IMR-90 (cell line): ENCODE measurements around the gene ASH1L. TPM values are rescaled to one million over a fixed set of nuclear protein-coding genes. Genes with fewer than 3 reads are reported as not detected.

Source experiments
- ATAC-seq: fragments of 200-7000 bp; cut with Tn5 transposase; 2 replicates; pipeline ENCODE4 v1.9.1; 2020; ENCODE audit warnings: low read depth, mild to moderate bottlenecking, moderate library complexity
- BruUV-seq: library from RNA; stranded (reverse); fragments of 400-500 nt; replicated peaks from 2 replicates; lab custom pipeline; 2021; lab: Mats Ljungman, UMichigan
- CTCF ChIA-PET: fragments of 300-600 bp; formaldehyde crosslinking; extraction: SDS; loops from one replicate; lab custom pipeline; 2021; ENCODE audit warnings: antibody characterized with exemption; lab: Yijun Ruan, JAX
- POLR2A ChIA-PET: fragments of 300-600 bp; sonication (Branson Sonifier 250); formaldehyde crosslinking; loops from one replicate; lab custom pipeline; 2022; ENCODE audit warnings: antibody characterized with exemption; ENCODE audit not compliant: unreplicated experiment; lab: Charles Lee
- DNase-seq: peaks from one replicate; pipeline ENCODE4 v3.0.0; 2013
- H2AFZ ChIP-seq: replicated peaks from 2 replicates; pipeline ENCODE3; 2013; ENCODE audit warnings: low read length, mild to moderate bottlenecking; ENCODE audit not compliant: poor library complexity
- H2AK5ac ChIP-seq: 2 replicates; pipeline ENCODE4 v1.6.1; 2013; ENCODE audit warnings: low read depth, low read length, inconsistent platforms
- H2AK9ac ChIP-seq: replicated peaks from 2 replicates; pipeline ENCODE3; 2013; ENCODE audit warnings: mild to moderate bottlenecking, low read depth, low read length, moderate library complexity; ENCODE audit not compliant: poor library complexity
- H2BK120ac ChIP-seq: 2 replicates; pipeline ENCODE4 v1.6.1; 2013; ENCODE audit warnings: low read depth, low read length, inconsistent platforms
- H2BK15ac ChIP-seq: 3 replicates; pipeline ENCODE4 v1.6.1; 2013; ENCODE audit warnings: low read depth, low read length, inconsistent platforms
- H2BK20ac ChIP-seq: 2 replicates; pipeline ENCODE4 v1.6.1; 2013; ENCODE audit warnings: low read depth, mild to moderate bottlenecking, inconsistent platforms, low read length, moderate library complexity
- H2BK5ac ChIP-seq: 2 replicates; pipeline ENCODE4 v1.6.1; 2013; ENCODE audit warnings: mild to moderate bottlenecking, low read depth, low read length, inconsistent platforms; ENCODE audit not compliant: poor library complexity, severe bottlenecking
- H3K14ac ChIP-seq: replicated peaks from 2 replicates; pipeline ENCODE4 v1.6.1; 2013; ENCODE audit warnings: low read depth, low read length, inconsistent platforms
- H3K18ac ChIP-seq: 2 replicates; pipeline ENCODE4 v1.6.1; 2013; ENCODE audit warnings: low read depth, low read length, control low read depth
- H3K23ac ChIP-seq: 2 replicates; pipeline ENCODE4 v1.6.1; 2013; ENCODE audit warnings: low read depth, low read length, inconsistent platforms
- H3K27ac ChIP-seq: 2 replicates; pipeline ENCODE4 v1.5.1; 2013; ENCODE audit warnings: mild to moderate bottlenecking, control low read depth, low read length; ENCODE audit not compliant: insufficient read depth
- H3K27me3 ChIP-seq: 2 replicates; pipeline ENCODE4 v1.6.1; 2013; ENCODE audit warnings: low read length; ENCODE audit not compliant: control insufficient read depth, insufficient read depth
- H3K36me3 ChIP-seq: 2 replicates; pipeline ENCODE4 v1.6.1; 2013; ENCODE audit warnings: low read length, mixed read lengths; ENCODE audit not compliant: control insufficient read depth, insufficient read depth
- H3K4ac ChIP-seq: 2 replicates; pipeline ENCODE4 v1.6.1; 2013; ENCODE audit warnings: low read depth, low read length, inconsistent platforms
- H3K4me1 ChIP-seq: 2 replicates; pipeline ENCODE4 v1.6.1; 2013; ENCODE audit warnings: low read length, mixed read lengths; ENCODE audit not compliant: control insufficient read depth, insufficient read depth
- H3K4me2 ChIP-seq: 2 replicates; pipeline ENCODE4 v1.6.1; 2013; ENCODE audit warnings: low read depth, mild to moderate bottlenecking, control low read depth, low read length, moderate library complexity
- H3K4me3 ChIP-seq: 2 replicates; pipeline ENCODE4 v1.5.1; 2013; ENCODE audit warnings: low read depth, mild to moderate bottlenecking, control low read depth, low read length, moderate library complexity; ENCODE audit not compliant: insufficient read depth
- H3K56ac ChIP-seq: 2 replicates; pipeline ENCODE4 v1.6.1; 2013; ENCODE audit warnings: low read length, inconsistent platforms; ENCODE audit not compliant: insufficient read depth; ENCODE audit errors: extremely low read depth
- H3K79me1 ChIP-seq, 2 experiments: 2 replicates each; pipeline ENCODE4 v1.6.1; 2013; ENCODE audit warnings: low read length in 2 of 2, inconsistent platforms in 1 of 2, low read depth in 1 of 2
- H3K9ac ChIP-seq: 2 replicates; pipeline ENCODE4 v1.6.1; 2013; ENCODE audit warnings: low read depth, low read length, control low read depth
- H3K9me1 ChIP-seq: 2 replicates; pipeline ENCODE4 v1.6.1; 2013; ENCODE audit warnings: low read length, inconsistent platforms; ENCODE audit not compliant: insufficient read depth
- H3K9me3 ChIP-seq: 2 replicates; pipeline ENCODE4 v1.6.1; 2013; ENCODE audit warnings: low read length; ENCODE audit not compliant: control insufficient read depth, insufficient read depth
- H4K20me1 ChIP-seq: 2 replicates; pipeline ENCODE4 v1.6.1; 2013; ENCODE audit warnings: low read length, inconsistent platforms; ENCODE audit not compliant: insufficient read depth
- H4K5ac ChIP-seq: 2 replicates; pipeline ENCODE4 v1.6.1; 2013; ENCODE audit warnings: mild to moderate bottlenecking, low read depth, low read length, control low read depth
- H4K8ac ChIP-seq, 2 experiments: 2 replicates each; pipeline ENCODE4 v1.6.1; 2013; ENCODE audit warnings: low read depth in 2 of 2, low read length in 2 of 2, control low read depth in 1 of 2, inconsistent platforms in 1 of 2
- H4K91ac ChIP-seq: 2 replicates; pipeline ENCODE4 v1.6.1; 2013; ENCODE audit warnings: low read depth, low read length, inconsistent platforms; ENCODE audit not compliant: insufficient read depth
- BHLHE40 ChIP-seq: fragments of 150-350 bp; IDR thresholded peaks from 2 replicates; pipeline ENCODE4 v1.6.1; 2016; ENCODE audit warnings: mild to moderate bottlenecking, low read depth, low read length
- CEBPB ChIP-seq: IDR thresholded peaks from 2 replicates; pipeline ENCODE4 v1.6.1; 2012; ENCODE audit warnings: low read depth, low read length, improper control_type of control experiment
- FOS ChIP-seq: fragments of 150-350 bp; IDR thresholded peaks from 2 replicates; pipeline ENCODE4 v1.6.1; 2016; ENCODE audit warnings: low read depth, low read length
- MAFK ChIP-seq: IDR thresholded peaks from 2 replicates; pipeline ENCODE4 v1.6.1; 2012; ENCODE audit warnings: low read depth, low read length, improper control_type of control experiment
- MAZ ChIP-seq: IDR thresholded peaks from 2 replicates; pipeline ENCODE4 v1.6.1; 2012; ENCODE audit warnings: low read depth, mild to moderate bottlenecking, low read length, improper control_type of control experiment, moderate library complexity, borderline replicate concordance
- MXI1 ChIP-seq: IDR thresholded peaks from 2 replicates; pipeline ENCODE4 v1.6.1; 2012; ENCODE audit warnings: low read depth, mild to moderate bottlenecking, low read length, moderate library complexity, borderline replicate concordance
- NFE2L2 ChIP-seq: fragments of 150-350 bp; IDR thresholded peaks from 2 replicates; pipeline ENCODE4 v1.6.1; 2016; ENCODE audit warnings: low read depth, mild to moderate bottlenecking, low read length
- RAD21 ChIP-seq: IDR thresholded peaks from 2 replicates; pipeline ENCODE4 v1.6.1; 2012; ENCODE audit warnings: low read length, improper control_type of control experiment
- RCOR1 ChIP-seq: IDR thresholded peaks from 2 replicates; pipeline ENCODE4 v1.6.1; 2012; ENCODE audit warnings: mild to moderate bottlenecking, low read length, improper control_type of control experiment; ENCODE audit not compliant: insufficient replicate concordance
- WGBS, 2 experiments: methylation state at CpG; one replicate each; pipeline versions ENCODE4 v1.1.5 to v1.1.7; 2013; ENCODE audit warnings: missing lambda C conversion rate in 2 of 2; ENCODE audit not compliant: insufficient read length in 1 of 2; ENCODE audit errors: extremely low coverage in 2 of 2; 5-methylcytosine and 5-hydroxymethylcytosine counted together
- dilution Hi-C: fragments of 300-500 bp; cut with HindIII; formaldehyde crosslinking; loops from one replicate; pipeline ENCODE4 v1.14.3; 2018; ENCODE audit warnings: low sequenced_read_pairs; ENCODE audit not compliant: unreplicated experiment
- in situ Hi-C: fragments of 300-500 bp; cut with MboI; formaldehyde crosslinking; loops from 3 replicates; pipeline ENCODE4 v1.14.3; 2019; ENCODE audit warnings: low sequenced_read_pairs, inconsistent platforms, mixed read lengths
- intact Hi-C: fragments of 100-400 bp; cut with micrococcal nuclease; formaldehyde crosslinking; loops from 2 replicates; pipeline ENCODE4 v1.10.0; 2022
- polyA plus RNA-seq, 3 experiments: library from polyadenylated mRNA; depleted of rRNA; stranded (reverse); fragments of >200 nt; gene quantifications; 2 replicates each; pipeline ENCODE4 v1.2.3, GENCODE V29; 2012; ENCODE audit warnings: low replicate concordance in 1 of 3
- total RNA-seq: library from RNA; depleted of rRNA; stranded (reverse); fragments of >200 nt; gene quantifications from 2 replicates; pipeline ENCODE4 v1.2.3, GENCODE V29; 2012
- TF ChIP-seq, protein P1 (sequence below): fragments of 150-350 bp; IDR thresholded peaks from 2 replicates; pipeline ENCODE4 v1.6.1; 2016; ENCODE audit warnings: low read depth, mild to moderate bottlenecking, low read length, moderate library complexity, borderline replicate concordance
- TF ChIP-seq, protein P2 (sequence below): fragments of 150-350 bp; IDR thresholded peaks from 2 replicates; pipeline ENCODE4 v1.6.1; 2017; ENCODE audit warnings: mild to moderate bottlenecking, antibody characterized with exemption, low read length, low read depth
- TF ChIP-seq, protein P3 (sequence below): conservative IDR thresholded peaks from 2 replicates; pipeline ENCODE4 v1.5.1; 2012; ENCODE audit warnings: mild to moderate bottlenecking, low read depth, low read length, improper control_type of control experiment

ASH1L gene
- total and polyA plus RNA-seq, 2 of the 4 experiments (the other 2 are of a cell fraction), result 13.7 to 18.5 TPM

- Histone ChIP-seq H2AK5ac (no peak overlapping the region), H2BK15ac (no peak overlapping the region), H4K20me1 (no peaks in the 10 kb centered on the region), H3K4ac (no peak overlapping the region), H2BK20ac (no peak overlapping the region), H3K18ac (no peak overlapping the region), H3K56ac (no peak overlapping the region), H2AK9ac (no peak overlapping the region), H3K9ac (no peak overlapping the region), H3K9me1 (no peaks in the 10 kb centered on the region), H2AFZ (peak overlapping the region; percentile 33), H4K8ac (no peak overlapping the region), H3K36me3 (no peaks in the 10 kb centered on the region), H2BK5ac (no peak overlapping the region), H3K27ac (no peak overlapping the region), H3K4me3 (no peak overlapping the region), H3K23ac (no peak overlapping the region), H3K4me2 (no peak overlapping the region), H3K4me1 (no peaks in the 10 kb centered on the region), H3K27me3 (peaks cover 33% of the 10 kb centered on the region), H3K79me1 (no peaks in the 10 kb centered on the region), H3K9me3 (no peaks in the 10 kb centered on the region), H3K14ac (no peak overlapping the region), H4K5ac (no peak overlapping the region), H2BK120ac (no peak overlapping the region), H4K91ac (no peak overlapping the region)
- ATAC-seq (no peak), DNase-seq (no peak)
- intact Hi-C loops (no loop called here), in situ Hi-C loops (no loop called here), dilution Hi-C loops (no loop called here)
- TF ChIP-seq CEBPB (no peak), RCOR1 (no peak), RAD21 (no peak), NFE2L2 (no peak), MAZ (no peak), MXI1 (no peak), MAFK (no peak), BHLHE40 (no peak), FOS (no peak)
- TF ChIP-seq, protein P1, sequence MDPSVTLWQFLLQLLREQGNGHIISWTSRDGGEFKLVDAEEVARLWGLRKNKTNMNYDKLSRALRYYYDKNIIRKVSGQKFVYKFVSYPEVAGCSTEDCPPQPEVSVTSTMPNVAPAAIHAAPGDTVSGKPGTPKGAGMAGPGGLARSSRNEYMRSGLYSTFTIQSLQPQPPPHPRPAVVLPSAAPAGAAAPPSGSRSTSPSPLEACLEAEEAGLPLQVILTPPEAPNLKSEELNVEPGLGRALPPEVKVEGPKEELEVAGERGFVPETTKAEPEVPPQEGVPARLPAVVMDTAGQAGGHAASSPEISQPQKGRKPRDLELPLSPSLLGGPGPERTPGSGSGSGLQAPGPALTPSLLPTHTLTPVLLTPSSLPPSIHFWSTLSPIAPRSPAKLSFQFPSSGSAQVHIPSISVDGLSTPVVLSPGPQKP, result no peak
- TF ChIP-seq, protein P2, sequence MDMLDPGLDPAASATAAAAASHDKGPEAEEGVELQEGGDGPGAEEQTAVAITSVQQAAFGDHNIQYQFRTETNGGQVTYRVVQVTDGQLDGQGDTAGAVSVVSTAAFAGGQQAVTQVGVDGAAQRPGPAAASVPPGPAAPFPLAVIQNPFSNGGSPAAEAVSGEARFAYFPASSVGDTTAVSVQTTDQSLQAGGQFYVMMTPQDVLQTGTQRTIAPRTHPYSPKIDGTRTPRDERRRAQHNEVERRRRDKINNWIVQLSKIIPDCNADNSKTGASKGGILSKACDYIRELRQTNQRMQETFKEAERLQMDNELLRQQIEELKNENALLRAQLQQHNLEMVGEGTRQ, result no peak
- TF ChIP-seq, protein P3, sequence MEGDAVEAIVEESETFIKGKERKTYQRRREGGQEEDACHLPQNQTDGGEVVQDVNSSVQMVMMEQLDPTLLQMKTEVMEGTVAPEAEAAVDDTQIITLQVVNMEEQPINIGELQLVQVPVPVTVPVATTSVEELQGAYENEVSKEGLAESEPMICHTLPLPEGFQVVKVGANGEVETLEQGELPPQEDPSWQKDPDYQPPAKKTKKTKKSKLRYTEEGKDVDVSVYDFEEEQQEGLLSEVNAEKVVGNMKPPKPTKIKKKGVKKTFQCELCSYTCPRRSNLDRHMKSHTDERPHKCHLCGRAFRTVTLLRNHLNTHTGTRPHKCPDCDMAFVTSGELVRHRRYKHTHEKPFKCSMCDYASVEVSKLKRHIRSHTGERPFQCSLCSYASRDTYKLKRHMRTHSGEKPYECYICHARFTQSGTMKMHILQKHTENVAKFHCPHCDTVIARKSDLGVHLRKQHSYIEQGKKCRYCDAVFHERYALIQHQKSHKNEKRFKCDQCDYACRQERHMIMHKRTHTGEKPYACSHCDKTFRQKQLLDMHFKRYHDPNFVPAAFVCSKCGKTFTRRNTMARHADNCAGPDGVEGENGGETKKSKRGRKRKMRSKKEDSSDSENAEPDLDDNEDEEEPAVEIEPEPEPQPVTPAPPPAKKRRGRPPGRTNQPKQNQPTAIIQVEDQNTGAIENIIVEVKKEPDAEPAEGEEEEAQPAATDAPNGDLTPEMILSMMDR, result no peak
- ChIA-PET CTCF (no interaction called here), POLR2A (interaction anchor here (0.7 kb wide), 1 partner anchor 21 kb away, joined by 12 read pairs; the partner anchor contains the start of gene RUSC1)
- BruUV-seq, result no TSS peak
- WGBS, 2 experiments, result no CpG with 5 or more reads among the region's 8 CpGs
Measured at GRCh38 chr1:155300024-155300423, 262.6 kb downstream of the ASH1L start.
